ENCODE measurements around the gene PTPRN2. TPM values are rescaled to one million over a fixed set of nuclear protein-coding genes. Genes with fewer than 3 reads are reported as not detected.

Gene PTPRN2
- total and polyA plus RNA-seq, 2 of the 13 experiments (the other 11 are each of a cell fraction or from before 2014, with no cell fraction given), result 2.5 to 24.2 TPM

- intact Hi-C loops (cut with micrococcal nuclease; ENCODE audit: unreplicated experiment), result no loop called here
- no peak overlapping the region for H3K9ac ChIP-seq (ENCODE audit: insufficient read depth, low read depth, low read length)
Measured at GRCh38 chr7:158602905-158603772, 15.5 kb upstream of the PTPRN2 start.

More at GRCh38 chr7:158602905-158603772, 15.5 kb upstream of the PTPRN2 start:
- H3K4me3 ChIP-seq (replicated peaks in 1 of 3; ENCODE audit: insufficient read depth in 1 of 3, low read depth in 2 of 3, low read length in 3 of 3), result no peak overlapping the region
- H3K27ac ChIP-seq (ENCODE audit: extremely low read length, insufficient read depth, low read length), result no peak overlapping the region
- no peaks in the 10 kb centered on the region for H3K9me3 ChIP-seq (ENCODE audit: low read length)
- DNase-seq (ENCODE audit: low spot score) (no peak), FAIRE-seq (no peak), ATAC-seq (no peak)
- TF ChIP-seq ZNF263 (CRISPR knock-in tag; IDR thresholded peaks at IDR 0.05), result no peak
- no peak for TF ChIP-seq ZNF749 (CRISPR knock-in tag; IDR thresholded peaks at IDR 0.05; ENCODE audit: borderline replicate concordance)
- no peak for TF ChIP-seq NR2F2 (IDR thresholded peaks at IDR 0.05; ENCODE audit: borderline replicate concordance, low read depth)
- no peak for TF ChIP-seq MEIS2 (CRISPR knock-in tag; IDR thresholded peaks at IDR 0.05)
- no peak for TF ChIP-seq REPIN1 (CRISPR knock-in tag; IDR thresholded peaks at IDR 0.05; ENCODE audit: borderline replicate concordance, low read depth)
- no peak for TF ChIP-seq MYPOP (CRISPR knock-in tag; IDR thresholded peaks at IDR 0.05)
- TF ChIP-seq ZNF512 (CRISPR knock-in tag; IDR thresholded peaks at IDR 0.05), result no peak
- no peak for TF ChIP-seq MED8 (CRISPR knock-in tag; IDR thresholded peaks at IDR 0.05; ENCODE audit: insufficient replicate concordance)
- no peak for TF ChIP-seq KLF12 (CRISPR knock-in tag; IDR thresholded peaks at IDR 0.05; ENCODE audit: borderline replicate concordance)
- no peak for TF ChIP-seq SP5 (CRISPR knock-in tag; IDR thresholded peaks at IDR 0.05; ENCODE audit: borderline replicate concordance, low read depth)
- TF ChIP-seq SIN3B (IDR thresholded peaks at IDR 0.05; ENCODE audit: low read length), result no peak
- no peak for TF ChIP-seq XRCC5 (optimal IDR thresholded peaks at IDR 0.05; ENCODE audit: low read length)
- TF ChIP-seq ZBTB34 (CRISPR knock-in tag; IDR thresholded peaks at IDR 0.05), result no peak
- TF ChIP-seq ZNF580 (CRISPR knock-in tag; IDR thresholded peaks at IDR 0.05; ENCODE audit: borderline replicate concordance, low read depth), result no peak
- no peak for TF ChIP-seq TFDP2 (CRISPR knock-in tag; IDR thresholded peaks at IDR 0.05)
- TF ChIP-seq TRIM22 (IDR thresholded peaks at IDR 0.05), result no peak
- no peak for TF ChIP-seq HCFC1 (IDR thresholded peaks at IDR 0.05; ENCODE audit: low read depth, low read length)
- BruUV-seq (replicated peaks), result no TSS peak
- H2AFZ ChIP-seq (ENCODE audit: low read length), result no peak overlapping the region
- H3K4me2 ChIP-seq (ENCODE audit: low read depth, low read length), result no peak overlapping the region
- POLR2A ChIA-PET, result no interaction called here
- H3K27me3 ChIP-seq (ENCODE audit: control insufficient read depth in 1 of 2, insufficient read depth in 2 of 2, low read length in 2 of 2), result no peaks in the 10 kb centered on the region
- in situ Hi-C loops (cut with HindIII; ENCODE audit: extremely low pct_ligation_motif_present, low pct_unique_long_range_greater_than_20kb), result no loop called here
- CTCF ChIA-PET (ENCODE audit: low intra/inter-chr PET ratio, low total read pairs), result no interaction called here
- no peaks in the 10 kb centered on the region for H3K79me2 ChIP-seq (ENCODE audit: insufficient read depth, low read length)
- no peaks in the 10 kb centered on the region for H3K4me1 ChIP-seq (ENCODE audit: insufficient read depth, low read length)
- 90% methylated on average over 14 of the region's 22 CpGs for WGBS (ENCODE audit: low lambda C conversion rate)
- H4K20me1 ChIP-seq (ENCODE audit: insufficient read depth, low read length), result no peaks in the 10 kb centered on the region
- no peaks in the 10 kb centered on the region for H3K36me3 ChIP-seq (replicated peaks in 1 of 2; ENCODE audit: control insufficient read depth in 1 of 2, insufficient read depth in 2 of 2, low read length in 2 of 2)
